GM15510 (cell line): ENCODE results near the gene APOL2.
A peak's percentile ranks its signal among the peaks of the same experiment; 100 is the strongest.

Source experiments
- POLR2A ChIP-seq: IDR thresholded peaks from 3 replicates; pipeline ENCODE4 v1.6.1; 2011; ENCODE audit warnings: borderline replicate concordance; ENCODE audit not compliant: insufficient read length; ENCODE audit errors: extremely low read depth

Gene APOL2

GRCh38 chr22:36239401-36240171 is at the start of gene APOL2:
TSS of gene APOL2 (minus strand) at chr22:36239527. CDS start at chr22:36233162, 6,365 bp downstream.
- TF ChIP-seq POLR2A: peak; percentile 51

GRCh38 chr22:36288571-36289405 is 49.5 kb upstream of the APOL2 start:
- TF ChIP-seq POLR2A: peak; percentile 13

GRCh38 chr22:36287881-36288515 is 48.7 kb upstream of the APOL2 start:
- no peak for TF ChIP-seq POLR2A

GRCh38 chr22:36286096-36286957 is 47.0 kb upstream of the APOL2 start:
- no peak for TF ChIP-seq POLR2A

GRCh38 chr22:36285545-36285944 is 46.2 kb upstream of the APOL2 start:
- TF ChIP-seq POLR2A: no peak

GRCh38 chr22:36285017-36285416 is 45.7 kb upstream of the APOL2 start:
- TF ChIP-seq POLR2A: no peak

- TF ChIP-seq POLR2A: no peak
Observed at GRCh38 chr22:36284171-36284571, 44.8 kb upstream of the APOL2 start.

- no peak for TF ChIP-seq POLR2A
Observed at GRCh38 chr22:36282328-36282831, 43.1 kb upstream of the APOL2 start.

- no peak for TF ChIP-seq POLR2A
Observed at GRCh38 chr22:36281781-36282327, 42.5 kb upstream of the APOL2 start.

GRCh38 chr22:36280379-36280778 is 41.1 kb upstream of the APOL2 start:
- no peak for TF ChIP-seq POLR2A

- TF ChIP-seq POLR2A: no peak
Observed at GRCh38 chr22:36279219-36279666, 39.9 kb upstream of the APOL2 start.

GRCh38 chr22:36277482-36278291 is 38.4 kb upstream of the APOL2 start:
- no peak for TF ChIP-seq POLR2A

- TF ChIP-seq POLR2A: no peak
Observed at GRCh38 chr22:36274531-36274930, 35.2 kb upstream of the APOL2 start.
